Right ventricle myocardium inferior (tissue), 1 donor: ENCODE data around the gene SP9. TPM values are rescaled to one million over a fixed set of nuclear protein-coding genes. Genes with fewer than 3 reads are reported as not detected.
A peak's percentile ranks its signal among the peaks of the same experiment; 100 is the strongest.

Experiments used
- ATAC-seq: fragments of 200-7000 bp; cut with Tn5 transposase; one replicate; pipeline ENCODE4 v1.9.1; 2020; ENCODE audit warnings: mild to moderate bottlenecking, moderate library complexity
- DNase-seq: peaks from one replicate; pipeline ENCODE4 v3.0.0; 2021; ENCODE audit errors: missing footprints
- intact Hi-C: fragments of 100-400 bp; cut with DNase I; formaldehyde crosslinking; loops from one replicate; pipeline ENCODE4 v1.11.0; 2022
- total RNA-seq: library from RNA; stranded (reverse); fragmentation: NEBNext Ultra II Directional; extraction: Animal tissue kit (Norgen Biotek cat#: 25700); gene quantifications from one replicate; pipeline ENCODE4 v1.2.1, GENCODE V29; 2021
- donor health status: DM: no; HTN: yes; CAD: no; lungs with severe emphysema.

The SP9 gene
- total RNA-seq, 1 donor from 2014 or later, result not detected

DNA sequence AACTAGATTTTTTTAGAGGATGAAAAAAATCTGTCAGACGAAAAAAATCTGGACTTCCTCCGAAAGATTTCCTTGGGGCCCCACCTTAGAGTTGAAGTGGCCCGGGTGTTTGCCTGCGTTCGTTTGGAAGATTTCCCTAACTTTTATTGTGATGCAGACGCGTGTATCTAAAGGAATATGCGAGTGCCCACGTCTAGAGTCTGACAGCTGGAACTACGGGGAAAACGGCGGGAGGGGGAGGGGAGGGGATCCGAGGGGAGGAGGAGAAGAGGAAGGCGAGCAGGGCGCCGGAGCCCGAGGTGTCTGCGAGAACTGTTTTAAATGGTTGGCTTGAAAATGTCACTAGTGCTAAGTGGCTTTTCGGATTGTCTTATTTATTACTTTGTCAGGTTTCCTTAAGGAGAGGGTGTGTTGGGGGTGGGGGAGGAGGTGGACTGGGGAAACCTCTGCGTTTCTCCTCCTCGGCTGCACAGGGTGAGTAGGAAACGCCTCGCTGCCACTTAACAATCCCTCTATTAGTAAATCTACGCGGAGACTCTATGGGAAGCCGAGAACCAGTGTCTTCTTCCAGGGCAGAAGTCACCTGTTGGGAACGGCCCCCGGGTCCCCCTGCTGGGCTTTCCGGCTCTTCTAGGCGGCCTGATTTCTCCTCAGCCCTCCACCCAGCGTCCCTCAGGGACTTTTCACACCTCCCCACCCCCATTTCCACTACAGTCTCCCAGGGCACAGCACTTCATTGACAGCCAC is 2.4 kb upstream of the SP9 start:
- ATAC-seq, result no peak
- intact Hi-C loops, result no loop called here
- no peak for DNase-seq

DNA sequence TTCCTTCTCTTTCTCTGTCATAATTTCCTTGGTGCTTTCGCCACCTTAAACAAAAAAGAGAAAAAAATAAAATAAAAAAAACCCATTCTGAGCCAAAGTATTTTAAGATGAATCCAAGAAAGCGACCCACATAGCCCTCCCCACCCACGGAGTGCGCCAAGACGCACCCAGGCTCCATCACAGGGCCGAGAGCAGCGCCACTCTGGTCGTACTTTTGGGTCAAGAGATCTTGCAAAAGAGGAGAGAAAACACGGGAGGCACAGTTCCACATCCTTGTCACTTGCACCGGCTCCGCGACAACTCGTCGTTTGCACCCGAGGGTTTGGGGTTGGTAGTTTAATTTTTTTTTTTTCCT is 1.8 kb upstream of the SP9 start:
- no peak for DNase-seq
- no peak for ATAC-seq
- intact Hi-C loops, result no loop called here

DNA sequence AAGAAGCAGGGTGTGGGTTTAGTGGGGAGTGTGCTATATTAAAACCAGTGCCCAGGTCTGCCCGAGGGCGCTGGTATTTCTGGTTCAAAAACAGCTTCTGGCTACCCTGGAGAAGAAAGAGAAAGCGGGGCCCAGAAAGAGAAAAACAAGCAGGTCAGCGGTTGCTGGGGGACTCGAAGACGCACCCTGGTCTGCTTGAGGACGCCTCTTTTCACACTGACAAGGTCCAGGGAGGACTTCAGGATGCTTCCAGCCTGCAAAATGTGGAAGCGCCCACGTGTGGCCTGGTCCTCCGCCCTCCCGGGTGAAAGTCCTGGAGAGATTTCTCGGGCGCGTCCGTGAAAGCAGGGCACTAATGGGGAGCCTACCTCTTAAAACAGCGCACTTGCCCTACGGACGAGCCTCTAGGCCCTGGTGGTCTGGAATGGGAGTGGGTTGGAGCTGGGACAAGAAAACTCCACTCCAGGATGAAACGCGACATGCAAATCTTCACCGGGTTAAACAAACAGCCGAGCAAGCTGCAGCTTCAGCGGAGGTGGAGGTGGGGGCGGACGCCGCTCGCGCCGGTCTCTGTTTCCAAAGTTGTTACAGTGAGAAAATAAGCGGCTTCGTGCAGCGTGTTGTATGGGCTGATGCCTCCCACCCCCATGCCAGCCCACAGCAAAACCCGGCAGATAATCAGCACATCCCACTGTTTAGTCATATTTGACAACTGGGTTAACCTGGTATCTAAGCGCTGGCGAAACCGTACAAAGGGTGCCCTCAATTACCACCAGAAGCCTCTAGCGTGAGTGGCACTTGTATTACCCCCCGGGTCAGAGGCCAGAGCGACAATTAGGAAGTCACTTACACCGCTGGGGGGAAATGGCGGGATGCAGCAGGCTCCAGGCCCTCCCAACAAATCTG is 1.1 kb upstream of the SP9 start:
- ATAC-seq, result no peak
- intact Hi-C loops, result no loop called here

DNA sequence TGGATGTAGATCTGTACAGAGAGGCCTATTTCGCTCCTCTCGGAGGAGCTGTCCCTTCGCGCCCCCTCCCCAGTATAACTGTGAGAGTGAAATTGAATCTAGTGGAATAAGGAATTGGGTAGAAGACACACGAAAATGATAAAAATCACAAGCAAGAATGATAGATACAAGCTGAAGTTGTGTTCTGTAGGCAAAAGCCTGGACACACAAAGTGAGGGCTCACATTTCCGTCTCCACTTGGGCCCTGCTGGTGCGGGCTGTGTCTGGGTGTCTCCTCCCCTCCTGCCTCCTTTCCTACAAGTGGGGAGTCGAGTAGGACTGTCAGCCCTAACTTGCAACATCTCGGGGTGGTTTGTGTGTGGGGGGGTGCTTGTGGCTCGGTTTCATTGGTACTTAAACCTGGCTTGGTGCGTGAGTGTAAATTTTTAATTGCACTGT is 457 bp upstream of the SP9 start:
- intact Hi-C loops, result no loop called here
- no peak for ATAC-seq
- DNase-seq, result no peak

More for the DNA sequence above, 1.1 kb upstream of the SP9 start:
- no peak for DNase-seq

DNA sequence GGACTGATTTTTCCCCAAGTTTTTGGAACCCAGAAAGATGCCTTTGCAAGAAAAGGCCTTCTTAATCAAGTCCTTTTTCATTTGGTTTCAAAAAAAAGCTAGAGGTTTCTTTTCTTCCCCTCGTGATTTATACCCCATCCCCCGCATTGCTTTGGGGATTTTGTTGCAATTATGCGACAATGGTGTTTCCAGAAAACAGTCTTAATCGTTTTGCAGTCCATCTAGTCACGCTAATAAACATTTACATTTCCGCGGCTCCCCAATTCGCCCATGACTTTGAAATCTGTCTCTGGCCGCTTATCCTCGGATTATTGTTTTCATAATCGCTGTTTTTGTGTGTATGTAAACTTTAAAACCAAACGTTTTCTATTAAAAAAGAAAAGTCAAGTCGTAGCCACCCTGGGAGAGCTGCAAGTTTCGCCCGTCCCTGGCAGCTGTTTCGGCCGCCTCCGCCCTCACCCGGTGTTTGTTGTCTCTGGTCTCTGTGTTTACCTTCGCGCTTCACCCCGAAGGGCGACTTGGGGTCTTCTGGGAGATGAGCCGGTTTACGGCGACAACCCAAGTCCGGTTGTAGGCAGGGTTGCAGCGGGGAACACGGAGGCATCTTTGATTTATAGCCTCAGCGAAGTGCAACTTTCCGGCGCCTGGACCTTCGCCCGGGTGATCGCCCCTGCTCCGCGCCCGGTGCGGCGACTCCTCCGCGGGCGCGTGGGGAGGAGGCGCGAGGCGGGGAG is 667 bp downstream of the SP9 start:
- intact Hi-C loops, result no loop called here

DNA sequence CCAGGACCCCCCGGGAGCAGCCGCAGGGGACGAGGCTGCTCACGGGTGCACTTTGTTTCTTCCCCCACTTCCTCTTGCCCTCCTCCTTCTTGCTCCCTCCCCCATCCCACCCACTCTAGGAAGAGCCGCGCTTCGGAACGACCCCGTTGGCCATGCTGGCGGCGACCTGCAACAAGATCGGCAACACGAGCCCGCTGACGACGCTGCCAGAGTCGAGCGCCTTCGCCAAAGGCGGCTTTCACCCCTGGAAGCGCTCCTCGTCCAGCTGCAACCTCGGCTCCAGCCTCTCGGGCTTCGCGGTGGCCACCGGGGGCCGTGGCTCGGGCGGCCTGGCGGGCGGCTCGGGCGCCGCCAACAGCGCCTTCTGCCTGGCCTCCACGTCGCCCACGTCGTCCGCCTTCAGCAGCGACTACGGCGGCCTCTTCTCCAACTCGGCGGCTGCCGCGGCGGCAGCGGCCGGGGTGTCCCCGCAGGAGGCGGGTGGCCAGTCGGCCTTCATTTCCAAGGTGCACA is 1.3 kb downstream of the SP9 start:
- intact Hi-C loops, result no loop called here
- DNase-seq (no peak), ATAC-seq (no peak)

More for the DNA sequence above, 667 bp downstream of the SP9 start:
- DNase-seq (peak; percentile 48), ATAC-seq (no peak)

DNA sequence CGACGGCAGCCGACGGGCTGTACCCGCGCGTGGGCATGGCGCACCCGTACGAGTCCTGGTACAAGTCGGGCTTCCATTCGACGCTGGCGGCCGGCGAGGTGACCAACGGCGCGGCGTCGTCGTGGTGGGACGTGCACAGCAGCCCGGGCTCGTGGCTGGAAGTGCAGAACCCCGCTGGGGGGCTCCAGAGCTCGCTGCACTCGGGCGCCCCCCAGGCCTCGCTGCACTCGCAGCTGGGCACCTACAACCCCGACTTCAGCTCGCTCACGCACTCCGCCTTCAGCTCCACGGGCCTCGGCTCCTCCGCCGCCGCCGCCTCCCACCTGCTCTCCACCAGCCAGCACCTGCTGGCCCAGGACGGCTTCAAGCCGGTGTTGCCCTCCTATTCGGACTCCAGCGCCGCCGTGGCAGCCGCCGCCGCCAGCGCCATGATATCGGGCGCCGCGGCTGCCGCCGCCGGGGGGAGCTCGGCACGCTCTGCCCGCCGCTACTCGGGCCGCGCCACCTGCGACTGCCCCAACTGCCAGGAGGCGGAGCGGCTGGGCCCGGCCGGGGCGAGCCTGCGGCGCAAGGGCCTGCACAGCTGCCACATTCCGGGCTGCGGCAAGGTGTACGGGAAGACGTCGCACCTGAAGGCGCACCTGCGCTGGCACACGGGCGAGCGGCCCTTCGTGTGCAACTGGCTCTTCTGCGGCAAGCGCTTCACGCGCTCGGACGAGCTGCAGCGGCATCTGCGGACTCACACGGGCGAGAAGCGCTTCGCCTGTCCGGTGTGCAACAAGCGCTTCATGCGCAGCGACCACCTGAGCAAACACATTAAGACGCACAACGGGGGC is 2.0 kb downstream of the SP9 start:
- peak; percentile 23 for ATAC-seq
- intact Hi-C loops, result no loop called here

DNA sequence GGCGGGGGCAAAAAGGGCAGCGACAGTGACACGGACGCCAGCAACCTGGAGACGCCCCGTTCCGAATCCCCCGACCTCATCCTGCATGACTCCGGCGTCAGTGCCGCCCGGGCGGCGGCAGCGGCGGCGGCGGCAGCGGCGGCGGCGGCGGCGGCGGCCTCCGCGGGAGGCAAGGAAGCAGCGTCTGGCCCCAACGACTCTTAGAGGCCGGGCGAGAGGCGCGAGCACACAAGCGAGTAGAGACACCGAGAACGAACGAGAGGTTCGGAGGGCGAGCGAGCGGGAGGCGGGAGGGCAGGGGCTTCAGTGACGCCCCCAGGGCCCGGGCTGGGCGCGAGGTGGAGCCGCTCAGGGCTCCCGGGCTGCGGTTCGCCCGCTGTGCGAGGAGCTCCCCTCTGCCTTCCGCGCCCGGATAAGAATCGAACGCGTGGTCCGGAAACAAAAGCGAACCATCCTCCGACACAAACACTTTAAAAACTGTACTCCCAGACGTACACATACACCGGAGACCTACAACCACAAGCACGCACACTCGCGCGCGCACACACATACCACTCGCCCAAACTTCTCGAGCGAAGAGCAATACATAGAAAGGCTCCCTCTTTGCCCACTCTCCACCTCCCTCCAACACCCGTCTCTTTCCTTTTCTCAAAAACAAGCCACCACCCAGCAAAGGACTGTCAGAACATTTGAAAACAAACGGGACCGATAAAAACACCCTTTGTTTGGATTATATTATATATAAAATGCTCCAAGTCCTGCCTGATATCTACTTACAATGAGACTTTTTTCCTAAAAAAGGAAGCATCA is 2.8 kb downstream of the SP9 start:
- ATAC-seq (no peak), DNase-seq (peak; percentile 59)
- intact Hi-C loops, result no loop called here

More for the DNA sequence above, 2.0 kb downstream of the SP9 start:
- peak; percentile 66 for DNase-seq

DNA sequence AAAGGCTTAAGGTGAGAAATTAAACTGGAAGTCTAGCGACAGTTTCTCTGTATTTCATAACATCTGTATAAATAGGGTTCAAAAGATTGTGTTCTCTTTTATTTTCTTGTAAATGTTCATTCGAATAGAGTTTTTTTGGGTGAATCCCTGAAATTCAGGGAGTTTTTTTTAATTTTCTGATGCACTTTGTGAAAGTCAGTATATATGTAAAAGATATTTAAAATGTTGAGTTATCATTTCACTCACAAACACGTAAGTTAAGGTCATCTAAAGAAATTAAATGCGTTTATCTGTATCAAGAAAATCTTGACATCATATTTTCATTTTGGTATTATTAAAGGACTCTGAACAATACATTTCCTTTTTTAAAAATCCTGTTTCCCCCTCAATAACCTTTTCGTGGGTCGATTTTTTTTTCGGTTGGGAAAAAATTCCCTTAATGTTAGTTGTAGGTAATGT is 3.4 kb downstream of the SP9 start:
- intact Hi-C loops, result no loop called here
- ATAC-seq (no peak), DNase-seq (no peak)

DNA sequence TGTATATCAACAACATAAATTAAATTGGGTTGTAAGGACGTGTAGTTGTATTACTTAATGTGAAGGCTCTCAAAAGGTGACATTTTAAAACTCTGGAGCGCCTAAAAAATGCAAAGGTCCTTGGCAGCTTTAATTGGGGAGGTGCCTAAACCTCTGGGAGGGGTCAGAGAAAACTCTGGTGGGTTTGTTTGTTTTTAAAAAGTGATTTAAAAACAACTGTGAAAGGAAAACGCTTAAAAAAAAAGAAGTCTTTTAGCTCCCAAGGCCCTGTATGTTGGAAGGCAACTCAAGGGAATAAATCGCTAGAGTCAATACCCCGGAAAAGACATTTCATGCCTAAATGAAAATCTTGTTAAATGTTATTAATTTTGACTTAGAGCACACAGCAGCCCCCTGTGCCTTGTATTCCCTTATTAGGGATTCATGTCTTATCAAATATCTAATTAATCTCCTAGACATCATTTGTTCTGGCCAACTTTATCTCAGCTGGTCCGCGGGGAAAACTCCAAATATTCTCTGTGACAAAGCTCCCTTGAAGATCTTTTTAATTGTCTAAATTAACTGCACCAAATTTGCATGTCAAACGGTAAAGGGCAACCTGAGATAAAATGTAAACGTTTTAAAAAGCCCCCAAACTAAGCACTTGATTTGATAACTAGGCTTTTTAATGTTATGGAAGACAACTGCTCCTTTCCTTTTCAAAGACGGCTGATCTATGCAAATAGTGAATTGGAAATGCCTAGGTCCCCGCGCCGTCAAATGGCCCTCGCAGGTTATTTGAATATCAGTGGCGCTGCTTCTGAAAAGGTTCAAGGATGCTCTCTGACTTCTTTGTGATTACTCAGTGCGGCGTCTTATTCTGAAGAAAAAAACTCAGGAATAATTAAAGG is 4.2 kb downstream of the SP9 start:
- ATAC-seq, result no peak
- intact Hi-C loops, result no loop called here
- no peak for DNase-seq

DNA sequence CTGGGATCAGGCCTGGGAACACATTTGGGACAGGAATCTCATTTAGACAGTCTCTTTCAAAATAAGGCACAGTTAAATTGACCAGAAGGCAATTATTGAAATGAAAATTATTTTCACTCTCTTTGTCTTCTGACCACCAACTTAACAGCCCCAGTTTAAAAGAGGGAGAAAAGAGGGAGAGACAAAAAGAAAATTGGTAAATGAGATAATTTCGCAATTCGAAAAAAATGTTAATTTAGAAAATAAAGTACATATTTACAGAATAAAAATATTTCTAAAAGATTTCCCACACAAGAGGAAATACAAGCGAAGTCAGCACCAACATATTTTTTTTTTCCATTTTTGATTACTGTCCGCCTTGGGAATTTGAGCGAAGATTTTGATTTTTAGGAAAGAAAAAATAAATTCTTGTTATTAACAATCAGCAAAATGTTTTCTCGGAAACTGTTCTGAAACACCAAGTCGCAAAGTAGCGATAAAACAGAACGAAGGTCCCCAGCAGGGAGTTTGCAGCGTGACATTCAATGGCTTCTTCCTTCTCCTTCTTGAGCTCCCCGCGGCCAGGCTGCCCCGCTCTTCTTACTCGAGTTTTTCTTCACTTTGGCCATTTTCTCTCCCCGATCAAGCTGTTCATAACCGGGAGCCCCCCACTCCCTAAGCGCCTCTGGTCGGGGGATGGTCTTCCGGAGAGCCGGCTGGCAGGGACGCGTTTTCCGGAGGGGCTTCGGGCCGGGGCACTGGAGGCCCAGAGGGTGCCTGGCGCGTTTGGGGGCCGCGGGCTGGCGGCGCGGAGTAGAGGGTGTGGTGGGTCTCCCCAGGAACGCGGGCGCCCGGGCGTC is 5.0 kb downstream of the SP9 start:
- ATAC-seq (no peak), DNase-seq (peak; percentile 70)
- intact Hi-C loops, result loop anchor here (5.0 to 10.0 kb wide), 5 partner anchors 182 to 937 kb away; no protein-coding TSS in a partner anchor

DNA sequence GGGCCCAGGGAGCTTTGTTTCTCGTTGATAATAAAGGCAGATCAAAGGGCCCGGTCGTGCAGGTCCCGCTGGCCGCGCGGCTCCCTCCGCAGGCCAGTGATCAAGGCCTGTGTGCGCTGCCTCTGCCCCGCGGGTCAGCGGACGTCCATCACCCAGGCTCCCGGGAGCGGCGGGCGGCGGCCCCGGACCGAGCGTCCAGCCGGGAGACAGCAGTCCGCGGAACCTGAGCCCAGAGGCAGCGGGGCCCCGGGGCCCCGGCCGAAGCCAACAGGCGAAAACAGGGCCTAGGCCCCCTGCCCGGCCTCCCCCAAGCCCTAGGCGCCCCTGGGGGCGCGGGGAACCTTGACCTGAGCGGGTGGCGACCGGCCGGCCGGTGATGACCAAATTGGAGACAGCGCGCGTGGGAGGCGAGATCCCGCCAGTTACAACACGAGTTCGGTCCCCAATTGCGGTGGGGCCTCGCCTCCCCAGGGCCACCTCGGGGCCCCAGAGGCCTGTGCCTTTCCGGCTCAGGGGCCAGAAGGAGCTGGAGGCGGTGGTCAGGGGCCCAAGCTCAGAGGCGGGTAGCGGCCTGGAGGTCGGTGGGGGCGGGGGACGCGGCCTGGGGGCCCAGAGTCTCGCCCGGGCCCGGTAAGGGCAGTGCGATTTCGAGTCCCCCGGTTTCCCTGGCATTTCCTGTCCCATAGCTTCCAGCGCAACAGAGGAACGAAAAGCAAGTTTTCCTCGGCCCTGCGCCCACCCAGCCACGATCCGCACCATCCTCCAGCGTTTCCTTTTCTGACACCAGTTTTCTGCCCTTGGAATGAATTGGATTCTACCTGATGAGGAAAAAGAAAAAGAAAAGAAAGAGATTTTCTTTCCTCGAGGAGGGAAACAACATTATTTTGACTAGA is 5.9 kb downstream of the SP9 start:
- intact Hi-C loops, result loop anchor here (5.0 to 10.0 kb wide), 5 partner anchors 183 to 938 kb away; no protein-coding TSS in a partner anchor
- DNase-seq, result no peak
- ATAC-seq, result no peak

DNA sequence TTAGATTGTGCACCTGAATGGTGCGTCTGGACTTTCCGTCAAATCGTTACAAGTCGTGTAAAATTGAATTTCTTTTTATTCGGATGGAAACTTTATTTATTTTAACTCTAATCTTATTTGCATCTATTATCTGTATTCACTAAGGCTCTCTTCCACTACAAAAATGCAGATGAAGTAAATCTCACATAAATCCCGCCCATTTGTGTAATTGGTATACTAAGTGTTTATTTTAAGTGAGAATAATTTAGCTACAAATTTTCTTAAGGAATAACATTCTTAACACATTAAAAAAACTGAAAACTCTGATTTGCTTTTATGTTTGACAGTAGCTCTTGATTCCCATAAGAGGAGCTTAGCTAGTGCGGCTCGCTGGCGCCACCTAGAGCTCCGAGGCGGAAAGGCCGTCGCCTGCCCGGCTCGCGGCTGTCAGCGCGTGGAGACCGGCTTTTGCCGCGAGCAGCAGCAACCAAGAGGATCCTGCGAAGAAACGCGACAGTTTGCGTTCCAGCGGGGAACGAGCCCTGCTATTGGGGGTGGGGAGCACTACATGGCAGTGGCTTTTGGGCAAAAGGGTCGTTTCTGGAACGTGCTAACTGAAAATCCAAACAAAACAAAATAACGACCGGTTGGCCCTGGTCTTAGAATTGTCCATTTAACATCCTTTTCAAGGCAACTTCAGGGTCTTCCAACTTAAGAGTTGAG is 6.7 kb downstream of the SP9 start:
- intact Hi-C loops, result loop anchor here (5.0 to 10.0 kb wide), 5 partner anchors 184 to 939 kb away; no protein-coding TSS in a partner anchor
- ATAC-seq, result peak; percentile 85

More for the DNA sequence above, 6.7 kb downstream of the SP9 start:
- peak; percentile 95 for DNase-seq
